SK-N-SH (cell line): Measurements from ENCODE around the gene SPTLC2. TPM values are rescaled to one million over a fixed set of nuclear protein-coding genes. Genes with fewer than 3 reads are reported as not detected.

Source experiments
- CTCF ChIA-PET: fragments of 300-600, 350-600 bp; formaldehyde crosslinking; extraction: SDS; loops from one replicate; lab custom pipeline; 2021; lab: Yijun Ruan, JAX
- POLR2A ChIA-PET: fragments of 350-600 bp; sonication (Branson Sonifier 250); formaldehyde crosslinking; extraction: SDS; loops from one replicate; lab custom pipeline; 2020; ENCODE audit warnings: antibody characterized with exemption, inconsistent platforms; lab: Yijun Ruan, JAX
- DNase-seq: peaks from one replicate; pipeline ENCODE4 v3.0.0; 2012
- H2AFZ ChIP-seq: fragments of 200-600 bp; sonication (generic); 2 replicates; pipeline ENCODE4 v1.8.1; 2016; ENCODE audit warnings: antibody characterized with exemption, mild to moderate bottlenecking, low read depth
- H3F3A ChIP-seq: fragments of 200-600 bp; sonication (generic); replicated peaks from 2 replicates; pipeline ENCODE3; 2016; ENCODE audit warnings: antibody characterized with exemption, mild to moderate bottlenecking; ENCODE audit not compliant: insufficient read depth
- H3K27ac ChIP-seq, 2 experiments: fragments of 200-500 bp in 1 of 2; fragments of 200-600 bp in 1 of 2; sonication (Bioruptor generic) in 1 of 2; sonication (generic), shearing (Covaris generic) in 1 of 2; 2 replicates each; pipeline versions ENCODE4 v1.5.1 to v1.6.1; 2014 to 2016; ENCODE audit warnings: low read depth in 2 of 2, inconsistent platforms in 1 of 2, low read length in 1 of 2, mild to moderate bottlenecking in 1 of 2, mixed read lengths in 1 of 2
- H3K27me3 ChIP-seq: fragments of 200-600 bp; sonication (generic), shearing (Covaris generic); 2 replicates; pipeline ENCODE4 v1.6.1; 2016; ENCODE audit warnings: mixed run types; ENCODE audit not compliant: insufficient read depth
- H3K36me3 ChIP-seq, 2 experiments: fragments of 200-500 bp in 1 of 2; fragments of 200-600 bp in 1 of 2; sonication (Bioruptor generic) in 1 of 2; sonication (generic) in 1 of 2; replicated peaks in 1 of 2; 2 replicates each; pipeline versions ENCODE3 to v1.5.1; 2014 to 2016; ENCODE audit warnings: low read length in 1 of 2, mild to moderate bottlenecking in 1 of 2; ENCODE audit not compliant: insufficient read depth in 2 of 2, control insufficient read depth in 1 of 2
- H3K4me1 ChIP-seq, 2 experiments: fragments of 200-500 bp in 1 of 2; fragments of 200-600 bp in 1 of 2; sonication (Bioruptor generic) in 1 of 2; sonication (generic), shearing (Covaris generic) in 1 of 2; 2 replicates each; pipeline versions ENCODE4 v1.5.1 to v1.6.1; 2014 to 2016; ENCODE audit warnings: low read depth in 1 of 2, low read length in 1 of 2, mixed run types in 1 of 2; ENCODE audit not compliant: insufficient read depth in 2 of 2, control insufficient read depth in 1 of 2
- H3K4me2 ChIP-seq: fragments of 200-600 bp; sonication (generic), shearing (Covaris generic); 2 replicates; pipeline ENCODE4 v1.6.1; 2017; ENCODE audit warnings: mixed run types
- H3K4me3 ChIP-seq, 2 experiments: fragments of 200-500 bp in 1 of 2; fragments of 200-600 bp in 1 of 2; sonication (Bioruptor generic) in 1 of 2; sonication (generic), shearing (Covaris generic) in 1 of 2; 2 replicates each; pipeline versions ENCODE4 v1.5.1 to v1.8.1; 2014 to 2016; ENCODE audit warnings: low read depth in 2 of 2, inconsistent platforms in 1 of 2, low read length in 1 of 2, mild to moderate bottlenecking in 1 of 2, mixed read lengths in 1 of 2, moderate library complexity in 1 of 2
- H3K79me2 ChIP-seq: fragments of 200-600 bp; sonication (generic); 2 replicates; pipeline ENCODE4 v1.8.1; 2017; ENCODE audit warnings: mild to moderate bottlenecking; ENCODE audit not compliant: insufficient read depth
- H3K9ac ChIP-seq: fragments of 200-600 bp; sonication (generic); 2 replicates; pipeline ENCODE4 v1.6.1; 2017; ENCODE audit warnings: mixed run types
- H3K9me2 ChIP-seq: fragments of 200-600 bp; sonication (generic); 2 replicates; pipeline ENCODE4 v1.6.1; 2017; ENCODE audit warnings: mixed run types
- H3K9me3 ChIP-seq: fragments of 200-600 bp; sonication (generic); 2 replicates; pipeline ENCODE4 v1.6.1; 2017; ENCODE audit warnings: mixed run types, mild to moderate bottlenecking, moderate library complexity
- H4K20me1 ChIP-seq: fragments of 200-600 bp; sonication (generic); 2 replicates; pipeline ENCODE4 v1.6.1; 2017; ENCODE audit warnings: mild to moderate bottlenecking, mixed run types; ENCODE audit not compliant: insufficient read depth
- CHD2 ChIP-seq: fragments of 150-350 bp; IDR thresholded peaks from 2 replicates; pipeline ENCODE4 v1.6.1; 2018; ENCODE audit warnings: low read length; ENCODE audit not compliant: partially characterized antibody
- GABPA ChIP-seq: IDR thresholded peaks from 2 replicates; pipeline ENCODE4 v1.4.0; 2012; ENCODE audit warnings: low read depth, mild to moderate bottlenecking
- IRF3 ChIP-seq: fragments of 150-350 bp; IDR thresholded peaks from 2 replicates; pipeline ENCODE4 v1.6.1; 2016; ENCODE audit warnings: mild to moderate bottlenecking, low read depth, low read length
- JUND ChIP-seq: IDR thresholded peaks from 2 replicates; pipeline ENCODE4 v1.4.0; 2012
- MEF2A ChIP-seq: IDR thresholded peaks from 2 replicates; pipeline ENCODE4 v1.4.0; 2012; ENCODE audit warnings: low read depth, borderline replicate concordance
- NRF1 ChIP-seq: IDR thresholded peaks from 2 replicates; pipeline ENCODE4 v1.6.1; 2012; ENCODE audit warnings: low read depth, mild to moderate bottlenecking, low read length
- POLR2AphosphoS5 ChIP-seq: IDR thresholded peaks from 2 replicates; pipeline ENCODE4 v1.6.1; 2012; ENCODE audit warnings: low read depth, low read length
- RAD21 ChIP-seq: IDR thresholded peaks from 2 replicates; pipeline ENCODE4 v1.6.1; 2012; ENCODE audit warnings: mild to moderate bottlenecking, low read length
- REST ChIP-seq: IDR thresholded peaks from 2 replicates; pipeline ENCODE4 v1.6.1; 2012; ENCODE audit warnings: mild to moderate bottlenecking, low read depth, low read length, moderate library complexity
- SMC3 ChIP-seq: IDR thresholded peaks from 2 replicates; pipeline ENCODE4 v1.6.1; 2012; ENCODE audit warnings: low read depth, low read length, improper control_type of control experiment
- TAF1 ChIP-seq: IDR thresholded peaks from 2 replicates; pipeline ENCODE4 v1.6.1; 2012; ENCODE audit warnings: low read depth, mild to moderate bottlenecking, low read length, moderate library complexity, borderline replicate concordance
- TCF12 ChIP-seq: IDR thresholded peaks from 2 replicates; pipeline ENCODE4 v1.4.0; 2012
- TEAD4 ChIP-seq: IDR thresholded peaks from 2 replicates; pipeline ENCODE4 v1.4.0; 2012; ENCODE audit warnings: mild to moderate bottlenecking, borderline replicate concordance; ENCODE audit not compliant: insufficient read depth
- WGBS: methylation state at CpG from one replicate; pipeline ENCODE4 v1.1.6; 2017; ENCODE audit warnings: low lambda C conversion rate; 5-methylcytosine and 5-hydroxymethylcytosine counted together
- polyA plus RNA-seq, 3 experiments: library from polyadenylated mRNA; depleted of rRNA; stranded (reverse); fragments of >200 nt; gene quantifications; 2 replicates each; pipeline ENCODE4 v1.2.3, GENCODE V29; 2012
- TF ChIP-seq, protein P1 (sequence below): IDR thresholded peaks from 2 replicates; pipeline ENCODE4 v1.4.0; 2012; ENCODE audit warnings: low read depth, borderline replicate concordance
- TF ChIP-seq, protein P2 (sequence below): fragments of 200-600 bp; sonication (generic); IDR thresholded peaks from 2 replicates; pipeline ENCODE4 v1.6.1; 2017; ENCODE audit warnings: antibody characterized with exemption, mild to moderate bottlenecking, moderate library complexity

Gene SPTLC2
- polyA plus RNA-seq, 1 of the 3 experiments (the other 2 are of a cell fraction): 10.2 TPM

DNA sequence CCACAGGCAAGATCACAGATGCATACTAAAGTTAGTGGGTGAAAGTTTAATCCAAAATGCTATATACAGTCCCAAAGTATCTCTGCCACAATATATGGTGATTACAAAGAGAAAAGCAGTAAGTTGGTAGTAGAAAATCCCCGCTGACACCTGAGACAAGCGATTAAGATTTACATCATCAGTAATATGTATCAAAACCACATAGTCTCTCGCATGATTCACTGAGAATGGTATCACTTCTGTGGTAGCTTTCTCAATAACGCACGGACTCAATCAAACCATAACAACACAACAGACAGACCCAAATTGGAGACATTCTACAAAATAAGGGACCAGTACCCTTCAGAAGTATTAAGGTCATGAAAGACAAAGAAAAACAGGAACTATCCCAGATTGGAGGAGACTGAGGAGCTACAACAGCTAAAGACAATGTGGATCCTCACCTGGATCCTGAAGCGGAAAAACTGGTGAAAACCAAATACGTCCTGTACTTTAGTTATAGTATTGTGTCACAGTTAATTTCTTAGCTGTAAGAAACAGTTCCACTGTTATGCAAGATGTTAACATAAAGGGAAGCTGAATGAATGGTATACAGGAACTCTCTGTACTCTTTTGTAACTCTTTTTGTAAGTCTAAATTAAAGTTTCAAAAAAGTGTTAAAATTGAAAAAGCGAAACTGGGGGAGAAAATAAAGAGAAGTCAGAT is 51.0 kb downstream of the SPTLC2 start:
- H3K9ac ChIP-seq: no peak overlapping the region
- peaks cover 63% of the 10 kb centered on the region for H3K79me2 ChIP-seq
- ChIA-PET CTCF (interaction anchor here (1.4 kb wide), 2 partner anchors 10 to 12 kb away, joined by 4 to 5 read pairs; no protein-coding TSS in a partner anchor), POLR2A (no interaction called here)
- no peak overlapping the region for H2AFZ ChIP-seq
- 0 out of 4 replicates have a peak, but pooled peaks cover 0 to under 1% of the 10 kb centered on the region in 2 experiments for H3K4me1 ChIP-seq
- H4K20me1 ChIP-seq: no peaks in the 10 kb centered on the region
- H3K27ac ChIP-seq: no peak overlapping the region
- H3K27me3 ChIP-seq: no peaks in the 10 kb centered on the region
- DNase-seq: no peak
- H3K9me3 ChIP-seq: no peaks in the 10 kb centered on the region
- WGBS: 83% methylated on average over 8 of the region's 8 CpGs
- H3K36me3 ChIP-seq: peaks cover 16 to 47% of the 10 kb centered on the region in 2 experiments
- peaks cover 6% of the 10 kb centered on the region for H3F3A ChIP-seq
- TF ChIP-seq TEAD4 (no peak), TAF1 (no peak), POLR2AphosphoS5 (no peak), REST (no peak), NRF1 (no peak), GABPA (no peak), JUND (no peak), SMC3 (no peak), RAD21 (no peak), TCF12 (no peak), CHD2 (no peak), MEF2A (no peak), IRF3 (no peak)
- TF ChIP-seq, protein P1, sequence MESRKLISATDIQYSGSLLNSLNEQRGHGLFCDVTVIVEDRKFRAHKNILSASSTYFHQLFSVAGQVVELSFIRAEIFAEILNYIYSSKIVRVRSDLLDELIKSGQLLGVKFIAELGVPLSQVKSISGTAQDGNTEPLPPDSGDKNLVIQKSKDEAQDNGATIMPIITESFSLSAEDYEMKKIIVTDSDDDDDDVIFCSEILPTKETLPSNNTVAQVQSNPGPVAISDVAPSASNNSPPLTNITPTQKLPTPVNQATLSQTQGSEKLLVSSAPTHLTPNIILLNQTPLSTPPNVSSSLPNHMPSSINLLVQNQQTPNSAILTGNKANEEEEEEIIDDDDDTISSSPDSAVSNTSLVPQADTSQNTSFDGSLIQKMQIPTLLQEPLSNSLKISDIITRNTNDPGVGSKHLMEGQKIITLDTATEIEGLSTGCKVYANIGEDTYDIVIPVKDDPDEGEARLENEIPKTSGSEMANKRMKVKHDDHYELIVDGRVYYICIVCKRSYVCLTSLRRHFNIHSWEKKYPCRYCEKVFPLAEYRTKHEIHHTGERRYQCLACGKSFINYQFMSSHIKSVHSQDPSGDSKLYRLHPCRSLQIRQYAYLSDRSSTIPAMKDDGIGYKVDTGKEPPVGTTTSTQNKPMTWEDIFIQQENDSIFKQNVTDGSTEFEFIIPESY: no peak
- TF ChIP-seq, protein P2, sequence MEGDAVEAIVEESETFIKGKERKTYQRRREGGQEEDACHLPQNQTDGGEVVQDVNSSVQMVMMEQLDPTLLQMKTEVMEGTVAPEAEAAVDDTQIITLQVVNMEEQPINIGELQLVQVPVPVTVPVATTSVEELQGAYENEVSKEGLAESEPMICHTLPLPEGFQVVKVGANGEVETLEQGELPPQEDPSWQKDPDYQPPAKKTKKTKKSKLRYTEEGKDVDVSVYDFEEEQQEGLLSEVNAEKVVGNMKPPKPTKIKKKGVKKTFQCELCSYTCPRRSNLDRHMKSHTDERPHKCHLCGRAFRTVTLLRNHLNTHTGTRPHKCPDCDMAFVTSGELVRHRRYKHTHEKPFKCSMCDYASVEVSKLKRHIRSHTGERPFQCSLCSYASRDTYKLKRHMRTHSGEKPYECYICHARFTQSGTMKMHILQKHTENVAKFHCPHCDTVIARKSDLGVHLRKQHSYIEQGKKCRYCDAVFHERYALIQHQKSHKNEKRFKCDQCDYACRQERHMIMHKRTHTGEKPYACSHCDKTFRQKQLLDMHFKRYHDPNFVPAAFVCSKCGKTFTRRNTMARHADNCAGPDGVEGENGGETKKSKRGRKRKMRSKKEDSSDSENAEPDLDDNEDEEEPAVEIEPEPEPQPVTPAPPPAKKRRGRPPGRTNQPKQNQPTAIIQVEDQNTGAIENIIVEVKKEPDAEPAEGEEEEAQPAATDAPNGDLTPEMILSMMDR: no peak
- TF ChIP-seq, all 33 proteins: peak for 0
- Histone ChIP-seq H3K9me2 (no peaks in the 10 kb centered on the region), H3K4me3 (no peak overlapping the region), H3K4me2 (no peak overlapping the region)
